ENCODE results near the gene ZC3HAV1. TPM values are rescaled to one million over a fixed set of nuclear protein-coding genes. Genes with fewer than 3 reads are reported as not detected.

Gene ZC3HAV1
- total RNA-seq, 3 donors from 2014 or later, result 36.5 to 38.9 (median 38.4) TPM

DNA sequence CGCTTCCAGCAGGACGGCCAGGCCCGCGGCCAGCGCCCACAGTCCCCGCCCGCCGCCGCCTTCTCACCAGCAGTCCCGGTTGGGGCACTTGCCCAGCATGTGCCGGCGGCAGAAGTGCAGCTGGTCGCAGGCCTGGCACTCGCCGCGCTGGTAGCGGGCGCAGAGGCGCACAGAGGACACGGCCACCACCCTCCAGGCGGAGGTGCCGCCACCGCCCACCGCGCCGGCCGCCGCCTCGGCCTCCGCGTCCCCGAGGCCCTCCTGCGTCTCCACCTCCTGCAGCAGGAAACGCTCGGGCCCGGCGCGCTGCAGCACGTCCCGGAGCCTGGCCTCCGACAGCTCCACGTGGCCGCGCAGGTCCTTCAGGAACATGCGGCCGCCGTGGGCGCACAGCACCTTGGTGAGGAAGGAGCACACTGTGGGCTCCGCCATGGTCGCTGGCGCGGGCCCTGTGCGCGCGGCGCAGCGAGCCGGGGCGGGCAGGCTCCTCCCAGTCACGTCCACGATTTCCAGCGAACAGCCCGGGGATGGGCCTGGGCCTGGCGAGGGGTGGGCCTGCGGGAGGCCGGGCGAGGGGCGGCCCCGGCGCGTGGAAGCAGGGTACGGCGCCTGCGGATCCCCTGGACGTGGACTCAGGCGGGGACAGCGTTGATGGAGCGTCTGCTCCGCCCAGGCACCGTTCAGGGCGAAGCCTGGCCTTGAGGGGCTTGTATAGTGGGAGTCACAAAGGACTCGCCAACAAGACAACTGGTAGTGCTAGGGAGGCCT is 73.8 kb downstream of the ZC3HAV1 start, which contains the start of gene ZC3HAV1L:
ZC3HAV1L (minus strand) TSS at position 457 of the 768 bp plus-strand sequence; CDS start at position 432, 25 bp downstream.
- H3K4me1 ChIP-seq (ENCODE audit: low read depth), result no peaks in the 10 kb centered on the region
- ATAC-seq (peak; percentile 83), DNase-seq (peak; percentile 65 to 75 (median 69))
- H3K4me3 ChIP-seq, result peak within 1 kb of the TSS; percentile 23
- no peaks in the 10 kb centered on the region for H3K9me3 ChIP-seq
- TF ChIP-seq, protein P1, sequence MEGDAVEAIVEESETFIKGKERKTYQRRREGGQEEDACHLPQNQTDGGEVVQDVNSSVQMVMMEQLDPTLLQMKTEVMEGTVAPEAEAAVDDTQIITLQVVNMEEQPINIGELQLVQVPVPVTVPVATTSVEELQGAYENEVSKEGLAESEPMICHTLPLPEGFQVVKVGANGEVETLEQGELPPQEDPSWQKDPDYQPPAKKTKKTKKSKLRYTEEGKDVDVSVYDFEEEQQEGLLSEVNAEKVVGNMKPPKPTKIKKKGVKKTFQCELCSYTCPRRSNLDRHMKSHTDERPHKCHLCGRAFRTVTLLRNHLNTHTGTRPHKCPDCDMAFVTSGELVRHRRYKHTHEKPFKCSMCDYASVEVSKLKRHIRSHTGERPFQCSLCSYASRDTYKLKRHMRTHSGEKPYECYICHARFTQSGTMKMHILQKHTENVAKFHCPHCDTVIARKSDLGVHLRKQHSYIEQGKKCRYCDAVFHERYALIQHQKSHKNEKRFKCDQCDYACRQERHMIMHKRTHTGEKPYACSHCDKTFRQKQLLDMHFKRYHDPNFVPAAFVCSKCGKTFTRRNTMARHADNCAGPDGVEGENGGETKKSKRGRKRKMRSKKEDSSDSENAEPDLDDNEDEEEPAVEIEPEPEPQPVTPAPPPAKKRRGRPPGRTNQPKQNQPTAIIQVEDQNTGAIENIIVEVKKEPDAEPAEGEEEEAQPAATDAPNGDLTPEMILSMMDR (IDR thresholded peaks at IDR 0.05), result no peak
- H3K36me3 ChIP-seq (ENCODE audit: low read depth), result no peaks in the 10 kb centered on the region
- intact Hi-C loops (cut with DNase I, micrococcal nuclease), result no loop called here

DNA sequence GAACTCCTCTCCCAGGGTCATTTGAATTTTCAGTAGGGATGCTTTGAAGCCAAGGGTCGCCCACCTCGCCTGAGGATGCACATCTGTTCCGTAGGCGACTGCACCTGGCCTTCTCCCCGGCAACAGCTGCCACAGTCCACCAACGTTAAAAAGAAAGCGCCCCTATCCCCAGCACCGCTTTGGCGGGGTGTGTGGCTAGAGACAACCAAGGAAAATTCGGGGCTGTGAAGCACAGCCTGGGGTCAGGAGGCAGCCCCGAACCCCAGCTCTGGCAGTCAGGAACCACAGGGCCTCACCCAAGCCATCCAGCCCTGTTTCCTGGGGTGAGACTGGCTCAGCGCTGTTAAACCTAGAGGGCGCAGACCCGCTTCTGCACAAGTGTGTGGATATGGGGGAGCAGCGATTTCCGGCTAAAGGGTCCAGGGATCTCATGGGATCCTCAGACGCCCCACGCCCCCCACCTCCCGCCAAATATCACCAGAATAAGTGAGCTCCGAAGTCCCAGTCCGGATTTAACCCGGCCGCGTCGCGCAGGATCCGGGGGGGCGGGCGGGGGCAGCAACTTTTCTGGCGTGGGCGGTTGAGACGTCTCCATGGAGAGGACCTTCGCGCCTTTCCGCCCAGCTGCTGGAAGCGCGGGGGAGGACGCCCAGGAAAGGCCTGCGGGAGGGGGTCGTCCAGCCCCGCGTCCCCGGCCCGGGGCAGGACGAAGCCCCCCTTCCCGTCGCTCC is 74.5 kb downstream of the ZC3HAV1 start:
- Histone ChIP-seq H3K9me3 (no peaks in the 10 kb centered on the region), H3K36me3 (ENCODE audit: low read depth) (no peaks in the 10 kb centered on the region), H3K4me3 (peak overlapping the region; percentile 23), H3K4me1 (ENCODE audit: low read depth) (no peaks in the 10 kb centered on the region)
- intact Hi-C loops (cut with DNase I, micrococcal nuclease), result no loop called here
- ATAC-seq (peak; percentile 59), DNase-seq (peak; percentile 49 to 57 (median 56))
- TF ChIP-seq, protein P1 (IDR thresholded peaks at IDR 0.05), result no peak

DNA sequence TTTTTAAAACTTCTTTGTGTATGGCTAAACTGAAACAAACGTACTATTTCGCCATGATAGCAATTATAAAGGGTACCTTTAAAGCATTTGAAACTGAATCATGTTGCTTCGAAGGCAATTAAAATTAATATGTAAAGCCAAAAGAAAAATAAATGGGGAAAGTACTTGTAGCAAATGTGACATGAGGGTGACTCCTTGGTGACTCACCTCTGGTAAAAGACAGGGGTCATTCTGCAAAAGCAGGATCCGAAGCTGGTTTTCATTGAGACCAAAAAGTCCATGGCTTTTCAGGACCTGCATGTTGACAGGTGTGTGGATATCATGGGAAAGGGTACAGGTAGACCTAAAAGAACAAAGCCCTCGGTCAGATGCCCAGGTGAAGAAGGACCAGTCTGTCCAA is 75.2 kb downstream of the ZC3HAV1 start:
- TF ChIP-seq, protein P1 (IDR thresholded peaks at IDR 0.05), result no peak

DNA sequence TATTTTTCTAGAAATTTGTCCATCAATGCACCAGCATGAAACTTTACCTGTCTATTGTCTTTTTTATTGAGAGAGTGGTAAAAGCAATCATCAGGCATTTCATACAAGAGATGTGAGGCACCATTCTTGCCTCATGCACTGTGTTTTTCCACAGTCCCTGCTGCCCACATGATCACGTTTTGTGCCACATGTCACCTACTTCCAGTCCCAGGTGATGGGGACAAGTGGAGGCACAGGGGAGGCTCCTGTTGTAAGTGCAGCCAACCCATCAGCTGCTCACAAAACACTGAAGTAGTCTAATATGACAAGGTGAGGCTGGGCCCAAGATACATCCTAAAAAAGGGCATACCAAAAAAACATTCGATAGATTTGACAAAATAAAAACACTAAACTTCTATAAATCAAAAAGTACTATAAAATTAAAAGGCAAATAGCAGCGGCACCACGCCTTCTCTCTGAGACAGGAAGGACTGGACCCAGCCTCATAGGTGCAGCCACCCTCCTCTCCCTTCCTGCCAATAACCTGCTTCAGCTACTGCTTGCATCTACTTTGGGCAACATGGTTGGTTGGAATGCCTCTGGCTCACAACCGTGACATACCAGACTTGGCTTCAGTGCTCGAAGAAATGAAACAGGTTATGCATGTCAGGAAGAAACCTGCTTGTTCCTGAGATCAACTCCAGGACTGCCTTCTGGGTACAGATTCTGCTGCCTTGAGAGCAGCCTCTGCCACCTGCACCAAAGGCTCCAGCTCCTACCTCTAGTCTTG is 76.0 kb downstream of the ZC3HAV1 start:
- DNase-seq (no peak), ATAC-seq (no peak)
- H3K4me1 ChIP-seq (ENCODE audit: low read depth), result no peaks in the 10 kb centered on the region
- intact Hi-C loops (cut with DNase I, micrococcal nuclease), result no loop called here
- H3K36me3 ChIP-seq (ENCODE audit: low read depth), result no peaks in the 10 kb centered on the region
- no peak overlapping the region for H3K4me3 ChIP-seq
- TF ChIP-seq, protein P1 (IDR thresholded peaks at IDR 0.05), result no peak
- H3K9me3 ChIP-seq, result no peaks in the 10 kb centered on the region

More for the DNA sequence above, 75.2 kb downstream of the ZC3HAV1 start:
- H3K36me3 ChIP-seq (ENCODE audit: low read depth), result no peaks in the 10 kb centered on the region
- H3K4me3 ChIP-seq, result no peak overlapping the region
- no peak for DNase-seq
- intact Hi-C loops (cut with DNase I, micrococcal nuclease), result no loop called here
- no peaks in the 10 kb centered on the region for H3K9me3 ChIP-seq
- no peak for ATAC-seq
- no peaks in the 10 kb centered on the region for H3K4me1 ChIP-seq (ENCODE audit: low read depth)

DNA sequence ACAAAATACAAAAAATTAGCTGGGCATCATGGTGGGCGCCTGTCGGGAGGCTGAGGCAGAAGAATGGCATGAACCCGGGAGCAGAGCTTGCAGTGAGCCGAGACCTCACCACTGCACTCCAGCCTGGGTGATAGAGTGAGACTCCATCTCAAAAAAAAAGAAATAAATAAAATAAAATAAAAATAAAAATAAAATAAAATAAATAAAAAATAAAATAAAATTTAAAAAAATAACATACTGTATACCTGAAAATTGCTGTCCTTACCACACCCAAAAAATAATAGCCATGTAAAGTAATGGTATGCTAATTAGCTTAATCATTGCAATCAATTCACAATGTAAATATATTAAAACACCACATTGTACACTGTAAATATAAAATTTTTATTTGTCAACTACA is 77.0 kb downstream of the ZC3HAV1 start:
- Histone ChIP-seq H3K9me3 (no peaks in the 10 kb centered on the region), H3K36me3 (ENCODE audit: low read depth) (no peaks in the 10 kb centered on the region), H3K4me3 (no peak overlapping the region), H3K4me1 (ENCODE audit: low read depth) (no peaks in the 10 kb centered on the region)
- TF ChIP-seq, protein P1 (IDR thresholded peaks at IDR 0.05), result no peak
- ATAC-seq, result no peak
- no peak for DNase-seq
- intact Hi-C loops (cut with DNase I, micrococcal nuclease), result no loop called here

All from mucosa of descending colon (tissue), 3 donors.